Motor neuron (in vitro differentiated cells): ENCODE measurements around the gene ATOH7. TPM values are rescaled to one million over a fixed set of nuclear protein-coding genes. Genes with fewer than 3 reads are reported as not detected.

ENCODE experiments used
- ATAC-seq, 8 experiments: fragments of 200-7000 bp; cut with Tn5 transposase; replicated peaks in 6 of 8; 2 replicates each; pipeline ENCODE4 v1.8.0; 2021; ENCODE audit warnings: mild to moderate bottlenecking in 8 of 8, moderate library complexity in 8 of 8
- H3K27ac ChIP-seq, 2 donors: fragments of 250-450 bp; sonication (Bioruptor Pico); 2 replicates each; pipeline ENCODE4 v1.9.0; 2021; ENCODE audit warnings: antibody characterized with exemption in 2 of 2, mild to moderate bottlenecking in 2 of 2, moderate library complexity in 1 of 2
- H3K4me1 ChIP-seq, 2 donors: fragments of 250-450 bp; sonication (Bioruptor Pico); replicated peaks in 1 of 2; 2 replicates each; pipeline ENCODE4 v1.6.1; 2021; ENCODE audit warnings: antibody characterized with exemption in 2 of 2, mild to moderate bottlenecking in 2 of 2, moderate library complexity in 1 of 2
- H3K4me3 ChIP-seq, 5 donors: fragments of 250-450 bp; sonication (Bioruptor Pico); 2 replicates each; pipeline ENCODE4 v1.9.0; 2021; ENCODE audit warnings: antibody characterized with exemption in 5 of 5, mild to moderate bottlenecking in 5 of 5, moderate library complexity in 4 of 5
- WGBS, 10 experiments: fragments of 450-650 bp; shearing (Covaris generic); methylation state at CpG; one replicate each; pipeline ENCODE4 v1.0.0; 2022; 5-methylcytosine and 5-hydroxymethylcytosine counted together
- in situ Hi-C, 9 experiments: fragments of 400-800 bp; cut with MboI; loops; one replicate each; pipeline ENCODE4 v1.15.0; 2021; ENCODE audit warnings: low sequenced_read_pairs in 9 of 9, low pct_unique_long_range_greater_than_20kb in 2 of 9; ENCODE audit not compliant: unreplicated experiment in 9 of 9
- total RNA-seq, 8 experiments: library from RNA; unstranded; fragments of 300-600 nt; gene quantifications; 2 replicates each; pipeline versions ENCODE4 v1.2.3 to v1.2.4, GENCODE V29; 2022

Gene ATOH7
- total RNA-seq, 8 experiments from 2014 or later = 0.14 to 2.2 (median 0.78) TPM; not detected in 3

DNA sequence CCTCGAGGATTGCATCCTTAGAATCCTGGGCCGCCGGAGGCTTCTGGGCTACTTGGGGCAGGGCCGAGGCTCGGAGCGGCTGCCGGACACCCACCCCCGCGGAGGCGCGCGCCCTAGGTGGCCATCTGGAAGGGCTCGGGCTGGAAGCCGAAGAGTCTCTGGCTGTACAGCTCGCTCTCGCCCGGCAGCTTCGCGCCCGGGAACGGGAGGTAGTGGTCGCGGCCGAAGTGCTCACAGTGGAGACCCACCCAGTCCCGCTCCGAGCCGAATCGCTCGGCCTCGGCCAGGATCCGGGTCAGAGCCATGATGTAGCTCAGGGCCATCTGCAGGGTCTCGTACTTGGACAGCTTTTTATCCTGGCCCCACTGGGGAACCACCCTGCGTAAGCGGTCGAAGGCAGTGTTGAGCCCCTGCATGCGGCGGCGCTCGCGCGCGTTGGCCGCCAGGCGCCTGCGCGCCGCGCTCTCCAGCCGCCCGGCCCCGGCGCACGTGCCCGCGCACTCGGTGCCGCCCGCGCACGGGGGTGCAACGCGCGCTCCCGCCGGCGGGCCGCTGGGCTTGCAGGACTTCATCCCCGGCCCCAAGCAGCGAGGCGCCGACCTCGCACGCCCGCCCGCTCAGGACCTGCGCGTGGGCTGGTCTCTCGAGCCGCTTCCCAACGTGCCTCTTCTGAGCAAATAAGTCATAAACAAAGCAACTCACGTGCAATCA is 652 bp downstream of the ATOH7 start:
- H3K4me3 ChIP-seq = peak overlapping the region; percentile 54 to 77 (median 64)
- 0 to 4% (median 0%) methylated on average over 2 to 10 of the region's 81 CpGs; no CpG with 5 or more reads in 3 of the 10 experiments for WGBS, 10 experiments
- H3K4me1 ChIP-seq = peaks cover 6% of the 10 kb centered on the region in 2 donors
- in situ Hi-C loops = no loop called here
- peak; percentile 96 to 97 (median 96) for ATAC-seq
- peak overlapping the region; percentile 82 to 83 for H3K27ac ChIP-seq

DNA sequence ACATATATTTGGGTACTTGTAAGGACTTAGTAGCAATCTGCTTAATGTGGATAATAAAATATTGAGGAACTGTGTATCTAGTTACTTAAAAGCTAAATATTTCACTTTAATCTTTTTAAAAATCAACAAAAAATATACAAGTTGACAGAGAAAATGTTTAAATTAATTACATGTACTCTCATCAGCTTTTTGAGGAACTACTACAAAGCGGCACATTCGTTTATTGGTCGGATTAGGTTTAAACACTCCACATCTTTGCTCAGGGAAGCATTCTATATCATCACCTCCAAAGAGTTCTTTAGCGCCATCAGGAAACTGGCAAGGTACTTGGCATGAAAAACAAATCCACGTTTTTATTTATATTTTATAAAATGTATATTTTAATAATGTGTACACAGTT is 1.6 kb downstream of the ATOH7 start:
- H3K4me3 ChIP-seq = peak overlapping the region in 2 of 5 donors; percentile 64 to 77
- H3K27ac ChIP-seq = no peak overlapping the region
- no peak for ATAC-seq
- WGBS, 10 experiments = 52 to 100% (median 82%) methylated on average over 2 to 5 of the region's 5 CpGs
- peaks cover 6% of the 10 kb centered on the region in 2 donors for H3K4me1 ChIP-seq
- in situ Hi-C loops = no loop called here

DNA sequence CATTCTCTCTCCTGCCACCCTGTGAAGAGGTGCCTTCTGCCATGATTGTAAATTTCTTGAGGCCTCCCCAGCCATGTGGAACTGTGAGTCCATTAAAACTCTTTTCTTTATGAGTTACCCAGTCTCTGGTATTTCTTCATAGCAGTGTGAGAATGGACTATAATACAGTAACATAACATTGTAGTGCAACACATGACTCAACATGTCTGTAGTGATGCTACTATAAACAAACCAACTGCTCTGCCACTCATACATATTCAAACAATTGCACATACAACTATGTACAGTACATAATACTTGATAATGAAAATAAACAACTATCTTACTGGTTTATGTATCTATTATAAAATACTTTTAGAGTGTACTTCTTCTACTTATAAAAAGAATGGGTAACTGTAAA is 7.1 kb downstream of the ATOH7 start:
- Histone ChIP-seq H3K4me3 (no peak overlapping the region), H3K27ac (no peak overlapping the region), H3K4me1 (no peaks in the 10 kb centered on the region)
- in situ Hi-C loops = no loop called here
- peak in 3 of 8 experiments; percentile 40 to 80 (median 74) for ATAC-seq

DNA sequence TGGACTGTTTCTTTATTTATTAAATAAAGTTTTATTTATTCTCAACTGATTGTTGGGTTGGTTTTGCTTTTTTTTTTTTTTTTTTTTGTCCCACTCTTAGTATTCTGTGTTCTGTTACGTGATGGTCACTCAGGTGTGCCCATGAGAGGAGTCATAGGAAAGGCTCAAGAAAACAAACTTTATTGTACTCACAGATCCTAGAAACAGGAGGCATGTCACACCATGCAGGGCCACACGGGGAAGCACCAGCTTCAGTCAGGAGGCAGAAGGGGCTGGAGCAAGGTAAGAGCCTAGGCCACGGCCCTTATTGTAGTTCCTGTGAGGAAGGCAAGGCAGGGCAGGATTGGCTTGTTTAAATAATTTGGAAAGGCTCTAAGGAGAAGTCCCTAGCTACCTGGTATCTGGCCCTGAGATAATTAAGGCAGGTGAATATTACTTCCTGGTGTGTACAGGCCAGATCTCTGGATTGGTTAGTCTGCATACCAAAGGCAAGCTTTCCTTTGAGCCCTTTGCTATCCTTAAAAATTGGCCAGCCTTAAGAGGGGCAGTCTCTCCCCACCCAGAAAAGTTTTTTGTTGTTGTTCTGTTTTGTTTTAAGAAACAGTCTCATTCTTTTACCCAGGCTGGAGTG is 8.3 kb downstream of the ATOH7 start:
- Histone ChIP-seq H3K4me1 (no peaks in the 10 kb centered on the region), H3K4me3 (no peak overlapping the region), H3K27ac (no peak overlapping the region)
- 60 to 100% (median 70%) methylated on average over 1 to 3 of the region's 3 CpGs; no CpG with 5 or more reads in 1 of the 10 experiments for WGBS, 10 experiments
- in situ Hi-C loops = no loop called here
- peak in 1 of 8 experiments; percentile 14 for ATAC-seq

DNA sequence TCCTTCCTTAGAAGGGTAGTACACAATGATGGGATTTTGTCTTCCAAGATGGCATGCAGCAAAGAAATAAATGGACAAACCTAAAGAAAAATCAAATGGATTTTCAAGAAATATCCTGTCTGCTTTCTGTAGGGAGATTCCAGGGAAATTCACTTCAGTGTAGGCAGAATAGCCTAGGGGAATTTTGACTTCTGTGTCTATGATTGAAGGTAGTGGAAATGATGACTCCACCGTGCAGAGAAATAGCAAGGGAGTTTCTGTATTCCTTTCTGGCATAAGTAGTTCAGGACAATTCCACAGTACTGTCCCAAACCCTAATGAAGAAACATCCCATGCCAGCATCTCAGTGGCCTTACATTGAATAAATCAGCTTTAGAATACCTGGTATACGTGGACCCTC is 9.5 kb downstream of the ATOH7 start:
- in situ Hi-C loops = no loop called here
- no peaks in the 10 kb centered on the region for H3K4me1 ChIP-seq
- WGBS, 10 experiments = 0 to 100% (median 60%) methylated on average over 1 to 2 of the region's 2 CpGs; no CpG with 5 or more reads in 1 of the 10 experiments
- H3K27ac ChIP-seq = no peak overlapping the region
- no peak for ATAC-seq
- H3K4me3 ChIP-seq = no peak overlapping the region

DNA sequence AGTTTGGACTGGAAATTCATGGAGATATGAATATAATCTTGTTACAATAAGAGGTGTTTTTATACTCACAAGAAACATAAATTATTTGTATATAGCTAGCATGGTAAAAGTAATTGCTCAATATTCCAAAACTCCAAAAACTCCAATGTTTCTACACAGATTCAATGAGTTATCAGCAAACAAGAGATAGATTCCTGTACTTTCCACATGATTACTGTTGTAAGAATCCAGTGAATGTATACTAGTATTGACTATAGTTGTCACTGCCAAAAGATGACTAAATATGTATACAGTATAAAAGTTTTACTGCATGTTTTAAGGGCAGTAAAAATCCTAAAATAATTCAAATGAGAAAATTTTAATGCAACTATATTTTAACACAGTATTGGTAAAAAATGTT is 10.7 kb downstream of the ATOH7 start:
- H3K4me1 ChIP-seq = no peaks in the 10 kb centered on the region
- H3K27ac ChIP-seq = no peak overlapping the region
- in situ Hi-C loops = no loop called here
- no peak for ATAC-seq
- H3K4me3 ChIP-seq = no peak overlapping the region

DNA sequence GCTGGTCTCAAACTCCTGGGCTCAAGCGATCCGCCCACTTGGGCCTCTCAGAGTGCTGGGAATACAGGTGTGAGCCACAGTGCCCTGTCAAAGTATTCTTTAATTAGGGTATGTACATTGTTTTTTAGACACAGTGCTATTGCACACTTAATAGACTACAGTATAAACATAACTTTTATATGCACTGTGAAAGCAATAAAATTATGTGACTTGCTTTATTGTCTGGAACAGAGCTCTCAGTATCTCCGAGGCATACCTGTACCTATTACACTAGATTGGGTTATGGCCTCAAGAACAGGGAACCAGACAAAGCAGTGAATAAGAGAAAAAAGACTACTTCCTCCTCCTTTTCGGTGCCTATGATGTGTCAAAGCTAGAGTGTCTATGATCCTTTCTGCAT is 13.1 kb downstream of the ATOH7 start:
- whole genome bisulfite sequencing, 10 experiments = 58 to 100% (median 86%) methylated on average over 1 to 4 of the region's 4 CpGs; no CpG with 5 or more reads in 3 of the 10 experiments
- Histone ChIP-seq H3K4me3 (no peak overlapping the region), H3K4me1 (no peaks in the 10 kb centered on the region), H3K27ac (no peak overlapping the region)
- ATAC-seq = no peak
- in situ Hi-C loops = loop anchor here in 1 of 9 experiments (10.0 kb wide), 1 partner anchor 86 kb away; no protein-coding TSS in a partner anchor

DNA sequence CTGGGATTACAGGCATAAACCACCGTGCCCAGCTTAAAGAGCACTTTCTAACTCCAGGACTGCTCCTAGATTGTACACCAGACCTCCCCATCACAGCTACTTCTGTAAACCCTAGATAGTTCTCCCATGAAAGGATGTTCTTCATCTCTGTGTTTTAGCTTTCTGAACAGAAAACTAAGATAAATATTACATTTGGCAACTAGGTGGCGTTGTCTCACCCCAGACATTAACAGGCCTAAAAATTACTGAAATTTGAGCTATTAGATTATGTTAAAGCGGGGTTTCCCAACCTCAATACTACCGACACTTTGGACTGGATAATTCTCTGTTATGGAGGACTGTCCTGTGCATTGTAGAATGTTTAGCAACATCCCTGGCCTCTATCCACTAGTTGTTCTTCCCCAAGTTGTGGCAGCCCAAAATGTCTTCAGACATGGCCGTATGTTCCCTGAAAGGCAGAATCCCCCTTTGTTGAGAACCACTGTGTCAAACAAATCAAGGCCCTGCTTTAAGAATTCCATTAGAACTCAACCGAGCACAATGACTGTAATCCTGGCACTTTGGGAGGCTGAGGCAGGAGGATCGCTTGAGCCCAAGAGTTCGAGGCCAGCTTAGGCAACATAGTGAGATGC is 19.1 kb downstream of the ATOH7 start:
- H3K4me1 ChIP-seq = no peaks in the 10 kb centered on the region
- H3K27ac ChIP-seq = no peak overlapping the region
- in situ Hi-C loops = loop anchor here in 1 of 9 experiments (10.0 kb wide), 1 partner anchor 92 kb away; no protein-coding TSS in a partner anchor
- WGBS, 10 experiments = 0 to 100% (median 67%) methylated on average over 1 to 8 of the region's 8 CpGs; no CpG with 5 or more reads in 1 of the 10 experiments
- no peak overlapping the region for H3K4me3 ChIP-seq
- peak in 3 of 8 experiments; percentile 20 to 21 (median 21) for ATAC-seq

DNA sequence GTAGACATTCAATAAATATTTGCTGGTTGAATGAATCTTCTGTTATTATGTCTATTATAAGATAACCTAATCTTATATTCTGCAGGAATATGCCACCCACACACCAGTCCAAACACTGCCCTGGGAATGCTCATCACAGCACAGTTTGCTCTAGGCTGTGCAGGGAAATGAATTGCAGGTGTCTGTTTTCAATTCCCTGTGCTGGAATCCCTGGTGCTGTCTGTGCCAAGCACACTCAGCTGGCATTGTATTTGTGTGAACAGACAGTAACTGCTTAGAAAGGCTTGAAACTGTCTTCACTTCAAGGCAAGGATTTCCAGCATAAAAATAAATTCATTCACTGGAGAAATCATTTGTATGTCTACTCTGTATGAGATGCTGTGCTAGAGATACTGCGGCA is 20.2 kb downstream of the ATOH7 start:
- in situ Hi-C loops = loop anchor here in 1 of 9 experiments (10.0 kb wide), 1 partner anchor 93 kb away; no protein-coding TSS in a partner anchor
- peak in 1 of 8 experiments; percentile 30 for ATAC-seq
- H3K4me3 ChIP-seq = no peak overlapping the region
- H3K4me1 ChIP-seq = no peaks in the 10 kb centered on the region
- WGBS, 10 experiments = 11 to 100% (median 100%) methylated on average over 1 of the region's 1 CpG; no CpG with 5 or more reads in 5 of the 10 experiments
- H3K27ac ChIP-seq = no peak overlapping the region

DNA sequence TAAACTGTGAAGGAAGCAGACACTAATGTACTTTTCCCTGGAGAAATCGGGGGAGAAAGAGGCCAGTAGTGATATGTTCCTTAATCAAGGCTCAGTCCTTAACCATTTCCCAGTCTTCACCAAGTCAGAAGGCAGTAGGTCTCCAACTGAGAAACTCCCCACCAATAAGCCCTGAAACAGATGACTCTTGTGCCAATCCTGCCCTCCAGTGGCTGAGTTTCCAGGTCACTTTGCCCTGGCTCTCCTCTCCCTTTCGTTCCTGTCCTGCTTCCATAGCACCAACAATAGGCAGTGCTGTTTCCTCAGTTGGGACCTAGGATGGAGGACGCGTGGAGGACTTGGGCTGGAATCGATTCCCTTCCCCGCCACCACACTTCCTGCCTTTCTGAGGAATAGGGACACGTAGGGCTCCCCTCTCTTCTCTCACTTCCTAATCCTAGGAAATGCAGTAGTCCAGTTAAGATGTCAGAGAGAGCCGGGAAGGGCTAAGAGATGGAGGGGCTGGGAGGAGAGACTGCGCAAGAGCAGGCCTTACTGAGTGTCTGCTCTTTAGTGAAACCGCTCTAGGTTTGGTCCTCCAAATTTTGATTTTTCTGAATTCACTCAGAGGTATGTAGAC is 23.4 kb downstream of the ATOH7 start:
- peak; percentile 60 to 98 (median 90) for ATAC-seq
- no peak overlapping the region for H3K4me3 ChIP-seq
- in situ Hi-C loops = no loop called here
- no peak overlapping the region for H3K27ac ChIP-seq
- WGBS, 10 experiments = 0 to 92% (median 70%) methylated on average over 1 to 10 of the region's 10 CpGs; no CpG with 5 or more reads in 4 of the 10 experiments
- H3K4me1 ChIP-seq = no peaks in the 10 kb centered on the region

DNA sequence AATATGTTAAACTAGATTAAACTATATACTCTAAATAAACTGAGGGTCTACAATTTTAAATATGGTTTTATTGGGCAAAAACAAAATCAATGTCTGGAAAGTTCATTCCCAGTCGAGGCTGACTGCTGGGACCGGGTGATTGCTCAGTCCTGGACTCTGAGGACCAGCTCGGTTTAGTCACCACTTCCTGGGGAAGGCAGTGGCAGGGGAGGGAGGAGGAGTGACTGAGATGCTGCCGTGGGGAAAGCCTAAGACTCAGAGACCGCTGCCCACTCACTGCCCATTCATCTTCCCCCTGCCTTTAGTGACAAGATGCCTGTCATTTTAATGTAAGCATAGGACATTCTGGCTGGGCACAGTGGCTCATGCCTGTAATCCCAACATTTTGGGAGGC is 29.0 kb downstream of the ATOH7 start:
- H3K4me1 ChIP-seq = no peaks in the 10 kb centered on the region
- in situ Hi-C loops = no loop called here
- no peak overlapping the region for H3K27ac ChIP-seq
- ATAC-seq = peak in 2 of 8 experiments; percentile 26 to 34
- no peak overlapping the region for H3K4me3 ChIP-seq
- 0 to 93% (median 67%) methylated on average over 1 to 4 of the region's 5 CpGs; no CpG with 5 or more reads in 5 of the 10 experiments for WGBS, 10 experiments

DNA sequence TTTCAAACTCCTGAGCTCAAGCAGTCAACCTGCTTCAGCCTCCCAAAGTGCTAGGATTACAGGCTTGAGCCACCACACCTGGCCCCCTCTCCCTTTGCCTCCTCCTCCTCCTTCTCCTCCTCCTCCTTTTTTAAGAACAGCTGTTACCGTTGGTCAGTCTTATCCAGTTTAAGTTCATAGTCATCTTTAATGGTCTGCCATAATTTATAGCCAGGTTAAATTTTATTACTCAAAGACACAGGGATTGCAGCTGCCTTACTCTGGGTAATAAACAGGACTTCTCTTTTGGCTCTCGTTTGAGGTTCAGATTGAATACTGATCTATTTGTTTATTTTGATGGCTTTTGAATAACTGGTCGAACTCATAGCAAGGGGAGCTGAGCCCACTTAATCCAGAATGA is 35.2 kb downstream of the ATOH7 start:
- in situ Hi-C loops = loop anchor here in 1 of 9 experiments (25.0 kb wide), 1 partner anchor 109 kb away; the partner anchor contains the start of gene HERC4
- Histone ChIP-seq H3K4me1 (peaks cover 0 to 4% of the 10 kb centered on the region in 2 donors), H3K4me3 (no peak overlapping the region), H3K27ac (no peak overlapping the region)
- peak in 1 of 8 experiments; percentile 20 for ATAC-seq
- 0 to 80% (median 57%) methylated on average over 1 to 3 of the region's 3 CpGs; no CpG with 5 or more reads in 3 of the 10 experiments for WGBS, 10 experiments
